DOHH2 (cell line): ENCODE measurements around the gene KCNH1.

Experiments used
- EZH2phosphoT487 ChIP-seq: fragments of 200-600 bp; sonication (generic); IDR thresholded peaks from 2 replicates; pipeline ENCODE4 v1.6.1; 2017; ENCODE audit warnings: borderline replicate concordance, mild to moderate bottlenecking, antibody characterized with exemption, low read length, moderate library complexity, mixed read lengths
- TF ChIP-seq, protein P1 (sequence below): fragments of 200-600 bp; sonication (generic); IDR thresholded peaks from one replicate; pipeline ENCODE4 v1.5.1; 2014; ENCODE audit warnings: antibody characterized with exemption, mild to moderate bottlenecking, low read depth, low read length; ENCODE audit not compliant: poor library complexity, severe bottlenecking

DNA sequence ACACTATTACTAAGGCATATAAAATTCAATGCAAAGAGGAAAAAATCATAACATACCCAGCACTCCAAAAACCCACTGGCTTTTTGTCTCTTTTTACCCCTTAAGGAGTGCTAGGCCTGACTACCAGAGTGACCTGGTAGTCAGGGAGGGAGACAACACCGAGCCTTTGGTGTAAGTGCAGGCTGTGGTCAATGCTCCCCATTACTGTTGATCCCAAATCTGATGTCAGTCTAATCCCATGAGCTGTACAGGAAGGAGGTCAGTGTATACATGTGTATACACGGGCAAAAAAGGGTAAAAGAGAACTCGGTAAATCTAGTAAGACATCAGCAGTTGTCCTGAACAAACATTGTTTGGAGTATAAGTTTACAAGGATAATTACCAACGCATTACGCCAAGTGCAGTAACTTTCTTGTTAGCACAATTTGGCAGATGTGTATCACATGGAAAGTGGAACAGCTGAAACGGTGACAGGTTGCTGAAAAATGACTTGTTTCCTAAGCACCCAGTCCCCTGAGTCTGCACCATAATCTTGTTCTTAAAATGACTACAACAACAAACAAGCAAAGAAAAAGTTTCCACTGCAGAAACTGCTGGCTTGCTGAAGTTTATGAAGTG, 217.9 kb downstream of the KCNH1 start:
- TF ChIP-seq, protein P1, sequence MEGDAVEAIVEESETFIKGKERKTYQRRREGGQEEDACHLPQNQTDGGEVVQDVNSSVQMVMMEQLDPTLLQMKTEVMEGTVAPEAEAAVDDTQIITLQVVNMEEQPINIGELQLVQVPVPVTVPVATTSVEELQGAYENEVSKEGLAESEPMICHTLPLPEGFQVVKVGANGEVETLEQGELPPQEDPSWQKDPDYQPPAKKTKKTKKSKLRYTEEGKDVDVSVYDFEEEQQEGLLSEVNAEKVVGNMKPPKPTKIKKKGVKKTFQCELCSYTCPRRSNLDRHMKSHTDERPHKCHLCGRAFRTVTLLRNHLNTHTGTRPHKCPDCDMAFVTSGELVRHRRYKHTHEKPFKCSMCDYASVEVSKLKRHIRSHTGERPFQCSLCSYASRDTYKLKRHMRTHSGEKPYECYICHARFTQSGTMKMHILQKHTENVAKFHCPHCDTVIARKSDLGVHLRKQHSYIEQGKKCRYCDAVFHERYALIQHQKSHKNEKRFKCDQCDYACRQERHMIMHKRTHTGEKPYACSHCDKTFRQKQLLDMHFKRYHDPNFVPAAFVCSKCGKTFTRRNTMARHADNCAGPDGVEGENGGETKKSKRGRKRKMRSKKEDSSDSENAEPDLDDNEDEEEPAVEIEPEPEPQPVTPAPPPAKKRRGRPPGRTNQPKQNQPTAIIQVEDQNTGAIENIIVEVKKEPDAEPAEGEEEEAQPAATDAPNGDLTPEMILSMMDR, result no peak
- no peak for TF ChIP-seq EZH2phosphoT487
